ENCODE results near the gene GPR142. TPM values are rescaled to one million over a fixed set of nuclear protein-coding genes. Genes with fewer than 3 reads are reported as not detected.

Gene GPR142
- polyA plus RNA-seq, 1 of the 3 experiments (the other 2 are of a cell fraction) = not detected

DNA sequence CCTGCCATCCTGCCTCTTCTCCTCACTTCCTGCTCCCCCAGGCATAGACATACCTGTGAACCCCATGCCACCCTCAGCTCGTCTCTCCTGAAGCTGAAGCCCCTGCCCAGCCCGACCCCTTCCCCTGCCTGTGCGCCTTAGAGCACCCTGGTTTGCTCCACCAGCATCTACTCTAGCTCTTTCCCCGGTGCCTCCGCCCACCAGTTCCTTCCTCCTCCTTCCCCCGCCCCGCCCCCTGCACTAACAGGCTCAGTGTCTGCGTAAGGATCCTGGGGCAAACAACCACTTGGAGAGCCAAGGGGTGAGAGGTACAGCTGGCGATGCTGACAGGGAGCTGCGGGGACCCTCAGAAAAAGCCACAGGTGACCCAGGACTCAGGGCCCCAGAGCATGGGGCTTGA lies 1.9 kb downstream of the GPR142 start:
- WGBS (ENCODE audit: low lambda C conversion rate) = 54% methylated on average over 10 of the region's 10 CpGs
- TF ChIP-seq SIN3A (IDR thresholded peaks at IDR 0.05; ENCODE audit: borderline replicate concordance, low read depth, low read length) (no peak), FOXJ3 (CRISPR knock-in tag; IDR thresholded peaks at IDR 0.05) (no peak), RFX5 (IDR thresholded peaks at IDR 0.05; ENCODE audit: low read length) (no peak), MXI1 (IDR thresholded peaks at IDR 0.05; ENCODE audit: low read depth, low read length) (no peak), FOXM1 (IDR thresholded peaks at IDR 0.05; ENCODE audit: low read depth) (no peak), TAF1 (IDR thresholded peaks at IDR 0.05; ENCODE audit: borderline replicate concordance, low read depth, low read length) (no peak), ELF1 (IDR thresholded peaks at IDR 0.05) (no peak)
- TF ChIP-seq, protein P1, sequence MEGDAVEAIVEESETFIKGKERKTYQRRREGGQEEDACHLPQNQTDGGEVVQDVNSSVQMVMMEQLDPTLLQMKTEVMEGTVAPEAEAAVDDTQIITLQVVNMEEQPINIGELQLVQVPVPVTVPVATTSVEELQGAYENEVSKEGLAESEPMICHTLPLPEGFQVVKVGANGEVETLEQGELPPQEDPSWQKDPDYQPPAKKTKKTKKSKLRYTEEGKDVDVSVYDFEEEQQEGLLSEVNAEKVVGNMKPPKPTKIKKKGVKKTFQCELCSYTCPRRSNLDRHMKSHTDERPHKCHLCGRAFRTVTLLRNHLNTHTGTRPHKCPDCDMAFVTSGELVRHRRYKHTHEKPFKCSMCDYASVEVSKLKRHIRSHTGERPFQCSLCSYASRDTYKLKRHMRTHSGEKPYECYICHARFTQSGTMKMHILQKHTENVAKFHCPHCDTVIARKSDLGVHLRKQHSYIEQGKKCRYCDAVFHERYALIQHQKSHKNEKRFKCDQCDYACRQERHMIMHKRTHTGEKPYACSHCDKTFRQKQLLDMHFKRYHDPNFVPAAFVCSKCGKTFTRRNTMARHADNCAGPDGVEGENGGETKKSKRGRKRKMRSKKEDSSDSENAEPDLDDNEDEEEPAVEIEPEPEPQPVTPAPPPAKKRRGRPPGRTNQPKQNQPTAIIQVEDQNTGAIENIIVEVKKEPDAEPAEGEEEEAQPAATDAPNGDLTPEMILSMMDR (IDR thresholded peaks at IDR 0.05) = no peak
- Histone ChIP-seq H3K9ac (no peak overlapping the region), H3K9me3 (no peaks in the 10 kb centered on the region), H3K9me2 (no peaks in the 10 kb centered on the region), H3F3A (replicated peaks; ENCODE audit: insufficient read depth) (no peaks in the 10 kb centered on the region), H3K4me2 (no peak overlapping the region), H4K20me1 (ENCODE audit: insufficient read depth) (no peaks in the 10 kb centered on the region), H3K27ac (ENCODE audit: low read depth in 2 of 2, low read length in 1 of 2) (no peak overlapping the region), H3K27me3 (ENCODE audit: insufficient read depth) (no peaks in the 10 kb centered on the region), H3K36me3 (replicated peaks in 1 of 2; ENCODE audit: control insufficient read depth in 1 of 2, insufficient read depth in 2 of 2, low read length in 1 of 2) (no peaks in the 10 kb centered on the region), H3K79me2 (ENCODE audit: insufficient read depth) (no peaks in the 10 kb centered on the region), H3K4me3 (ENCODE audit: low read depth in 2 of 2, low read length in 1 of 2) (no peak overlapping the region), H3K4me1 (ENCODE audit: control insufficient read depth in 1 of 2, insufficient read depth in 2 of 2, low read depth in 1 of 2, low read length in 1 of 2) (peaks cover 0 to 5% of the 10 kb centered on the region in 2 experiments; a peak in 1 of 4 replicates), H2AFZ (ENCODE audit: low read depth) (no peak overlapping the region)
- POLR2A ChIA-PET = no interaction called here
- DNase-seq = no peak
- CTCF ChIA-PET = interaction anchor here (0.9 to 13.1 kb wide), 31 partner anchors 9 to 303 kb away, joined by 3 to 194 read pairs (median 19); partner anchors contain the start of genes CD300LB, CD300LD and TTYH2

DNA sequence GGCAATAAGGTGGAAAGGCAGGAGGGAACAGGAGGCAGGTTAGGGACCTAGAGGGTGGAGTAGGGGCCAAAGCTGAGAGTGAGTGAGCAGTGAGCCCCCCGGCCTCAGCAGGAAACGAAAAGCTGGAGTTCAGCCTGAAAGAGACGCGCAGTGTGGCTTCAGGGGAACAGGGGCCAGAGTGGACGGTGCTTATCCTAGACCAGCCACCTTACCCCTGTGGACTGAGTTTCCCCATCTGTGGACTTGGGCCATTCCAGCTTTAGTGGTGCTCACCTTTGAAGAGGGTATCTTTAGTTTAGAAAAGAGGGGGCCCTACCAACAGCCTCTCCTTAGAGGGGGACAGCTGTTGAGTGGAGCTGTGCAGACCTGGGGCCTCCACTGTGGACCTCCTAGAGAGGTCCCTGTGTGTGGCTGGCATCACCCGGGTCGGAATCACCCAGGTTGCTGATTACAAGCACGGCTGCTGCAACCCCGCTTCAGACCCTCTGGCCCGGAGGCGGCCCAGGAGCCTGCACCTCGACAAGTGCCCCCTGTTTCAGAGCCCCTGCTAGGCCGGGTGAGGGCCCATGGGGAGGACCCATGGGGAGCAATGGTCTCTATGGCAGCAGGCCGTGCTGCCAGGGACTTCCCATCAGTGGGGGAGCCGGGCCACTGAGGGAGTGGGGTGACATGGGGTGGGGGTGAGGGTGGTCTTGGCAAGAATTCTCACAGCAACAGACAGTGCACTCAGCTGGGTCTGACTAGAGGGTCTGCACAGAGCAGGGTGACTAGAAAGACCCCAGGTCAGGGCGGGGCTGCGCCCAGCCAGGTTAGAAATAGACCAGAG lies 2.6 kb downstream of the GPR142 start:
- Histone ChIP-seq H3K4me3 (ENCODE audit: low read depth in 2 of 2, low read length in 1 of 2) (no peak overlapping the region), H3K27ac (ENCODE audit: low read depth in 2 of 2, low read length in 1 of 2) (no peak overlapping the region), H3K4me1 (ENCODE audit: control insufficient read depth in 1 of 2, insufficient read depth in 2 of 2, low read depth in 1 of 2, low read length in 1 of 2) (peaks cover 0 to 5% of the 10 kb centered on the region in 2 experiments; a peak in 1 of 4 replicates), H3K9ac (no peak overlapping the region), H3K4me2 (no peak overlapping the region), H3K36me3 (replicated peaks in 1 of 2; ENCODE audit: control insufficient read depth in 1 of 2, insufficient read depth in 2 of 2, low read length in 1 of 2) (no peaks in the 10 kb centered on the region), H2AFZ (ENCODE audit: low read depth) (no peak overlapping the region), H3K9me2 (no peaks in the 10 kb centered on the region), H3K27me3 (ENCODE audit: insufficient read depth) (no peaks in the 10 kb centered on the region), H4K20me1 (ENCODE audit: insufficient read depth) (no peaks in the 10 kb centered on the region), H3K9me3 (no peaks in the 10 kb centered on the region), H3F3A (replicated peaks; ENCODE audit: insufficient read depth) (no peaks in the 10 kb centered on the region), H3K79me2 (ENCODE audit: insufficient read depth) (no peaks in the 10 kb centered on the region)
- TF ChIP-seq EP300 (IDR thresholded peaks at IDR 0.05; ENCODE audit: borderline replicate concordance in 1 of 2, low read depth in 1 of 2, low read length in 1 of 2) = no peak
- no peak for TF ChIP-seq RCOR1 (IDR thresholded peaks at IDR 0.05; ENCODE audit: low read length)
- no peak for TF ChIP-seq MXI1 (IDR thresholded peaks at IDR 0.05; ENCODE audit: low read depth, low read length)
- TF ChIP-seq NRF1 (IDR thresholded peaks at IDR 0.05; ENCODE audit: low read depth, low read length) = no peak
- TF ChIP-seq FOXJ3 (CRISPR knock-in tag; IDR thresholded peaks at IDR 0.05) = no peak
- no peak for TF ChIP-seq TCF12 (IDR thresholded peaks at IDR 0.05)
- TF ChIP-seq JUND (IDR thresholded peaks at IDR 0.05) = no peak
- no peak for TF ChIP-seq GATA2 (CRISPR knock-in tag; IDR thresholded peaks at IDR 0.05)
- no peak for TF ChIP-seq CHD2 (IDR thresholded peaks at IDR 0.05; ENCODE audit: low read length, partially characterized antibody)
- POLR2A ChIA-PET = no interaction called here
- DNase-seq = no peak
- WGBS (ENCODE audit: low lambda C conversion rate) = 55% methylated on average over 14 of the region's 17 CpGs
- CTCF ChIA-PET = interaction anchor here (1.0 to 13.1 kb wide), 17 partner anchors 10 to 234 kb away, joined by 3 to 194 read pairs (median 20); partner anchors contain the start of genes CD300LB and TTYH2

All from SK-N-SH (cell line).